ENCODE data around the gene ALPK1. TPM values are rescaled to one million over a fixed set of nuclear protein-coding genes. Genes with fewer than 3 reads are reported as not detected.

The ALPK1 gene
- total and polyA plus RNA-seq, 9 donors = 4.9 to 8.7 (median 7.0) TPM

- Histone ChIP-seq H3K4me1 (ENCODE audit: control insufficient read depth, insufficient read depth, low read length) (no peaks in the 10 kb centered on the region), H3K27me3 (ENCODE audit: control insufficient read depth, insufficient read depth, low read length) (no peaks in the 10 kb centered on the region), H3K4me3 (ENCODE audit: low read length) (no peak overlapping the region), H3K27ac (ENCODE audit: low read length) (no peak overlapping the region), H3K36me3 (ENCODE audit: control insufficient read depth, insufficient read depth, low read length) (no peaks in the 10 kb centered on the region), H3K9me3 (replicated peaks; ENCODE audit: control insufficient read depth, low read depth, low read length) (peaks cover 9% of the 10 kb centered on the region)
- WGBS (ENCODE audit: insufficient coverage) = 96% methylated on average over 18 of the region's 20 CpGs
- DNase-seq = no peak
Measured at GRCh38 chr4:112355662-112356061, 58.5 kb downstream of the ALPK1 start.

GRCh38 chr4:112357453-112357852, 60.3 kb downstream of the ALPK1 start:
- DNase-seq = no peak
- H3K27ac ChIP-seq (ENCODE audit: low read length) = no peak overlapping the region
- no peak overlapping the region for H3K4me3 ChIP-seq (ENCODE audit: low read length)
- WGBS (ENCODE audit: insufficient coverage) = 96% methylated on average over 11 of the region's 11 CpGs
- no peaks in the 10 kb centered on the region for H3K4me1 ChIP-seq (ENCODE audit: control insufficient read depth, insufficient read depth, low read length)
- no peaks in the 10 kb centered on the region for H3K27me3 ChIP-seq (ENCODE audit: control insufficient read depth, insufficient read depth, low read length)
- peaks cover 22% of the 10 kb centered on the region for H3K9me3 ChIP-seq (replicated peaks; ENCODE audit: control insufficient read depth, low read depth, low read length)
- H3K36me3 ChIP-seq (ENCODE audit: control insufficient read depth, insufficient read depth, low read length) = no peaks in the 10 kb centered on the region

- WGBS (ENCODE audit: insufficient coverage) = 89% methylated on average over 14 of the region's 14 CpGs
- Histone ChIP-seq H3K27me3 (ENCODE audit: control insufficient read depth, insufficient read depth, low read length) (no peaks in the 10 kb centered on the region), H3K4me1 (ENCODE audit: control insufficient read depth, insufficient read depth, low read length) (no peaks in the 10 kb centered on the region), H3K4me3 (ENCODE audit: low read length) (no peak overlapping the region), H3K9me3 (replicated peaks; ENCODE audit: control insufficient read depth, low read depth, low read length) (peaks cover 22% of the 10 kb centered on the region), H3K36me3 (ENCODE audit: control insufficient read depth, insufficient read depth, low read length) (no peaks in the 10 kb centered on the region), H3K27ac (ENCODE audit: low read length) (no peak overlapping the region)
- no peak for DNase-seq
Measured at GRCh38 chr4:112357897-112358296, 60.7 kb downstream of the ALPK1 start.

GRCh38 chr4:112358415-112358814, 61.2 kb downstream of the ALPK1 start:
- H3K27ac ChIP-seq (ENCODE audit: low read length) = no peak overlapping the region
- WGBS (ENCODE audit: insufficient coverage) = 90% methylated on average over 7 of the region's 10 CpGs
- no peak overlapping the region for H3K4me3 ChIP-seq (ENCODE audit: low read length)
- no peaks in the 10 kb centered on the region for H3K27me3 ChIP-seq (ENCODE audit: control insufficient read depth, insufficient read depth, low read length)
- peaks cover 23% of the 10 kb centered on the region for H3K9me3 ChIP-seq (replicated peaks; ENCODE audit: control insufficient read depth, low read depth, low read length)
- H3K36me3 ChIP-seq (ENCODE audit: control insufficient read depth, insufficient read depth, low read length) = no peaks in the 10 kb centered on the region
- no peak for DNase-seq
- H3K4me1 ChIP-seq (ENCODE audit: control insufficient read depth, insufficient read depth, low read length) = no peaks in the 10 kb centered on the region

DNA sequence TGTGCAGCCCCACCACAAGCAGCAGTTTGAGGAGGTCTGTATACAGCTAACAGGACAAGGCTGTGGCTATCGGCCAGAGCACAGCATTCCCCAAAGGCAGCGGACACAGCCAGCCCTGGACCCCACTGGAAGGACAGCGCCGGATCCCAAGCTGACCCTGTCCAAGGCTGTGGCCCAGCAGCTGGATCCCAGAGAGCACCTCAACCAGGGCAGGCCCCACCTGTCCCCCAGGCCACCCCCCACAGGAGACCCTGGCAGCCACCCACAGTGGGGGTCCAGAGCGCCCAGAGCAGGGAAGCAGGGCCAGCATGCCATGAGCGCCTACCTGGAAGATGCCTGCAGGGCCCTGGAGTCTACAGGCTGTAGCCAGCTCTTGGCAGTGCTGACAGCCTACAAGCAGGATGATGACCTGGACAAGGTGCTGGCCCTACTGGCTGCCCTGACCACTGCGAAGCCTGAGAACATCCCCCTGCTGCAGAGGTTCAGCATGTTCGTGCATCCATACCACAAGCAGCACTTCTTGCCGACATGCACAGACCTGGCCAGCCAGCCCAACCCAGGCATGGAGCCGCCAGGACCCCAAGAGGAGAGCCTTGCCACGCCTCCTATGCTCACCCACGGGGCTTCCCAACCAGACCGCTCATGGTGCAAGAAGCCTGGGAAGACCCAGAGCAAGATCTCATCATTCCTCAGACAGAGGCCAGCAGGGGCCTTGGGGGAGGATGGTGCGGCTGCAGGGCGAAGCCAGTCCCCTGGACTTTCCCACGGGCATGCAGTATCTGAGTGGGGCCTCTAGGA, 62.0 kb downstream of the ALPK1 start:
- DNase-seq = no peak
- H3K9me3 ChIP-seq (replicated peaks; ENCODE audit: control insufficient read depth, low read depth, low read length) = peaks cover 23% of the 10 kb centered on the region
- H3K36me3 ChIP-seq (ENCODE audit: control insufficient read depth, insufficient read depth, low read length) = no peaks in the 10 kb centered on the region
- no peak overlapping the region for H3K27ac ChIP-seq (ENCODE audit: low read length)
- H3K4me3 ChIP-seq (ENCODE audit: low read length) = no peak overlapping the region
- H3K27me3 ChIP-seq (ENCODE audit: control insufficient read depth, insufficient read depth, low read length) = no peaks in the 10 kb centered on the region
- 93% methylated on average over 15 of the region's 16 CpGs for WGBS (ENCODE audit: insufficient coverage)
- no peaks in the 10 kb centered on the region for H3K4me1 ChIP-seq (ENCODE audit: control insufficient read depth, insufficient read depth, low read length)

DNA sequence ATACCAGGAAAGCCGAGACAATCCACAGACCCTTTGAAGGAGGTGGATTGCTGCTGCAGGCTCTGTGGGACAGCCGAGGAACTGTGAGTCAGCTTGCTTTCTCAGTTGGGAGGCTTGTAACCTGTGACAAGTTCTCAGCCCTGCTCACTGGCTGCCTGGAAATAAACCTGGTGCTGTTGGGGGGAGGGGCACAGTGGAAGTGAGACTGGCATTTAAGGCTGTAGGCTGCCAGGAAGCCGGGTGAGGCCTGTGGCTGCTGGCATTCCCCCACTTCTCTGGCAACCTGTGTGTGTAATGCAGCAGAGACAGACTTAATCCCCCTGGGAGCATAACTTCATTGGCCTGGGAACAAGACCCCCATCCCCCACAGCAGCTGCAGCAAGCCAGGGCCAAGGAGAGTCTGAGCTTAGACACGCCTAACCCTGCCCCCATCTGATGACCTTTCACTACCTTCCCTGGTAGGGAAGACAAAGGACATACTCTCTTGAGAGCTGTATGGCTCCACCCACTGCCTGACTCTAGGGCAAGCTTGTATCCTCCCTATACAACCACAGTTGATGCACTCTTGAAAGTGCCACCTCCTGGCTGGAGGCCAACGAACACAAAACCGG, 64.1 kb downstream of the ALPK1 start:
- peak overlapping the region; percentile 13 for H3K27ac ChIP-seq (ENCODE audit: low read length)

GRCh38 chr4:112370466-112370865, 73.3 kb downstream of the ALPK1 start:
- H3K4me1 ChIP-seq (ENCODE audit: control insufficient read depth, insufficient read depth, low read length) = no peaks in the 10 kb centered on the region
- H3K4me3 ChIP-seq (ENCODE audit: low read length) = no peak overlapping the region
- DNase-seq = peak; percentile 40
- no peaks in the 10 kb centered on the region for H3K27me3 ChIP-seq (ENCODE audit: control insufficient read depth, insufficient read depth, low read length)
- no peak overlapping the region for H3K27ac ChIP-seq (ENCODE audit: low read length)
- no peaks in the 10 kb centered on the region for H3K9me3 ChIP-seq (replicated peaks; ENCODE audit: control insufficient read depth, low read depth, low read length)
- no CpG with 5 or more reads among the region's 1 CpG for WGBS (ENCODE audit: insufficient coverage)
- H3K36me3 ChIP-seq (ENCODE audit: control insufficient read depth, insufficient read depth, low read length) = no peaks in the 10 kb centered on the region

More for the DNA sequence above, 64.1 kb downstream of the ALPK1 start:
- DNase-seq = peak; percentile 32
- no peaks in the 10 kb centered on the region for H3K36me3 ChIP-seq (ENCODE audit: control insufficient read depth, insufficient read depth, low read length)
- H3K4me3 ChIP-seq (ENCODE audit: low read length) = no peak overlapping the region
- H3K9me3 ChIP-seq (replicated peaks; ENCODE audit: control insufficient read depth, low read depth, low read length) = peaks cover 26% of the 10 kb centered on the region
- no peaks in the 10 kb centered on the region for H3K27me3 ChIP-seq (ENCODE audit: control insufficient read depth, insufficient read depth, low read length)
- WGBS (ENCODE audit: insufficient coverage) = 48% methylated on average over 2 of the region's 6 CpGs
- H3K4me1 ChIP-seq (ENCODE audit: control insufficient read depth, insufficient read depth, low read length) = no peaks in the 10 kb centered on the region

- no peaks in the 10 kb centered on the region for H3K36me3 ChIP-seq (ENCODE audit: control insufficient read depth, insufficient read depth, low read length)
- 93% methylated on average over 2 of the region's 3 CpGs for WGBS (ENCODE audit: insufficient coverage)
- no peak for DNase-seq
Measured at GRCh38 chr4:112371361-112371760, 74.2 kb downstream of the ALPK1 start.

GRCh38 chr4:112374850-112375249, 77.7 kb downstream of the ALPK1 start:
- no peaks in the 10 kb centered on the region for H3K27me3 ChIP-seq (ENCODE audit: control insufficient read depth, insufficient read depth, low read length)
- no peak for DNase-seq
- WGBS (ENCODE audit: insufficient coverage) = no CpG with 5 or more reads among the region's 2 CpGs
- H3K27ac ChIP-seq (ENCODE audit: low read length) = no peak overlapping the region
- H3K4me1 ChIP-seq (ENCODE audit: control insufficient read depth, insufficient read depth, low read length) = peaks cover 9% of the 10 kb centered on the region
- no peak overlapping the region for H3K4me3 ChIP-seq (ENCODE audit: low read length)
- no peaks in the 10 kb centered on the region for H3K36me3 ChIP-seq (ENCODE audit: control insufficient read depth, insufficient read depth, low read length)
- no peaks in the 10 kb centered on the region for H3K9me3 ChIP-seq (replicated peaks; ENCODE audit: control insufficient read depth, low read depth, low read length)

More at GRCh38 chr4:112371361-112371760, 74.2 kb downstream of the ALPK1 start:
- Histone ChIP-seq H3K4me1 (ENCODE audit: control insufficient read depth, insufficient read depth, low read length) (no peaks in the 10 kb centered on the region), H3K27ac (ENCODE audit: low read length) (no peak overlapping the region), H3K4me3 (ENCODE audit: low read length) (no peak overlapping the region), H3K9me3 (replicated peaks; ENCODE audit: control insufficient read depth, low read depth, low read length) (no peaks in the 10 kb centered on the region), H3K27me3 (ENCODE audit: control insufficient read depth, insufficient read depth, low read length) (no peaks in the 10 kb centered on the region)

- Histone ChIP-seq H3K4me1 (ENCODE audit: control insufficient read depth, insufficient read depth, low read length) (peaks cover 9% of the 10 kb centered on the region), H3K9me3 (replicated peaks; ENCODE audit: control insufficient read depth, low read depth, low read length) (no peaks in the 10 kb centered on the region), H3K27me3 (ENCODE audit: control insufficient read depth, insufficient read depth, low read length) (no peaks in the 10 kb centered on the region), H3K27ac (ENCODE audit: low read length) (no peak overlapping the region), H3K36me3 (ENCODE audit: control insufficient read depth, insufficient read depth, low read length) (no peaks in the 10 kb centered on the region), H3K4me3 (ENCODE audit: low read length) (no peak overlapping the region)
- DNase-seq = no peak
- WGBS (ENCODE audit: insufficient coverage) = 61% methylated on average over 6 of the region's 6 CpGs
Measured at GRCh38 chr4:112377171-112377570, 80.0 kb downstream of the ALPK1 start.
